HS-27A (cell line): Measurements from ENCODE around the gene OR51M1.
A peak's percentile ranks its signal among the peaks of the same experiment; 100 is the strongest.
"Not testable (repeated sequence)": the region's sequence is repeated elsewhere in the genome, so short reads cannot be mapped to it uniquely, and the experiment has no call there.

ENCODE experiments used
- DNase-seq: peaks from one replicate; pipeline ENCODE4 v3.0.0-alpha.2; 2012; ENCODE audit warnings: low read depth, missing footprints

OR51M1 gene, protein sequence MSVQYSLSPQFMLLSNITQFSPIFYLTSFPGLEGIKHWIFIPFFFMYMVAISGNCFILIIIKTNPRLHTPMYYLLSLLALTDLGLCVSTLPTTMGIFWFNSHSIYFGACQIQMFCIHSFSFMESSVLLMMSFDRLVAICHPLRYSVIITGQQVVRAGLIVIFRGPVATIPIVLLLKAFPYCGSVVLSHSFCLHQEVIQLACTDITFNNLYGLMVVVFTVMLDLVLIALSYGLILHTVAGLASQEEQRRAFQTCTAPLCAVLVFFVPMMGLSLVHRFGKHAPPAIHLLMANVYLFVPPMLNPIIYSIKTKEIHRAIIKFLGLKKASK

DNA sequence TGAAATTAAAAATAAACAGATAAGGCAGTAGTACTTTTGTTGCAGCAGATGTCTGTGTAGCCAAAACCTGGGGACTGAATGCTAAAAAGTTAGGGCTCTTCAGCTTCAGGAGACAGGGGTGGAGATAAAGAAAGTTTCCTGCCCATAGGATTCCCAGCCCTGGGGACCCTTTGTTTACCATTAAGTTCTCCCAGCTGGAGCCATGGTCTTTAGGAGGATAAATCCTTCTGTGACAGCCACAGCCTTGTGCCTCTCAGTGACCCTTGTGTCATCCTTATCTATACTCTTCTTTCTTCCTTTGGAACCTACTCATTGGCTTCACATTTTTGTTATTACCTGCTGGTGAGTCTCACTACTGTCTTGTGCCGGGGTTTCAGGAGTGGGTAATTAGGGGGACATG, at the start of gene OR51M1:
OR51M1 (plus strand) TSS at position 237 of the 400 bp plus-strand sequence. CDS start 5,587 bp downstream, outside the sequence.
- DNase-seq, result no peak

DNA sequence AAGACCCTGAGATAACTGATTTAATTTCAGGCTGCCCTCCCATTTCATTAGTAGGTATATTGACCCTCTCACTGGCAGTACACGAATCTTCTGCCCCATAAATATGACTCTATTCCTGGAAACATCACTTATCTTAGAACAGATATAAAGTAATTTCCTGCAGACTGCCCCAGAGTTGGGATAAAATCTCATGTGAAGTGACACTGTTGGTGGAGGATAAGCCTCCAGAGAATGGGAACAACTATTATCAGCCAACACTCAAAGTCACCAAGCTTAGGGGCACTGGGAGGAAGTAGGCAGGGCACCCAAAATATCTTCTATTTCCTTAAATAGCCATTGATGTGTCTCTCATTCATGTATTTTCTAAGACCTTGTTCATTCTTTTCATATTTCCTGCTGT, 48.4 kb upstream of the OR51M1 start:
- no peak for DNase-seq

DNA sequence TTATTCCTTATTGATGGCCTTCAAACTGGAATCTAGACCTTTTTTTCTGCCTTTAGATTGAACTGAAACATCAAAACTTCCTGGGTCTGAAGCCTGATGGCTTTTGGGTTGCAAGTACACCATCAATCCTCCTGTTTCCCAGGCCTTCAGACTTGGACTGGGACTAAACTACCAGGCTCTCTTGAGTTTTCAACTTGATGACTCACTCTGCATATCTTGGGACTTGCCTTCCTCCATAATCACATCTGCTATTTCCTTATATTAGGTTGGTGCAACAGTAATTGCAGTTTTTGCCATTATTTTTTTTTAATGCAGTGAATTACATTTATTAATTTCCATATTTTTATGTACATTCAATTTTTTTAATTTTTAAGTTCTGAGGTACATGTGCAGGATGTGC, 47.3 kb upstream of the OR51M1 start:
- DNase-seq, result no peak

DNA sequence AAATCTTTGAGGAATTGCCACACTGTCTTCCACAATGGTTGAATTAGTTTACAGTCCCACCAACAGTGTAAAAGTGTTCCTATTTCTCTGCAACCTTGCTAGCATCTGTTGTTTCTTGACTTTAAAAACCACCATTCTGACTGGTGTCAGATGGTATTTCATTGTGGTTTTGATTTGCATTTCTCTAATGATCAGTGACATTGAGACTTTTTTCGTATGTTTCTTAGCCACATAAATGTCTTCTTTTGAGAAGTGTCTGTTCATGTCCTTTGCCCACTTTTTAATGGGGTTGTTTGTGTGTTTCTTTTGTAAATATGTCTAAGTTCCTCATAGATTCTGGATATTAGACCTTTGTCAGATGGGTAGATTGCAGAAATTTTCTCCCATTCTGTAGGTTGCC, 46.4 kb upstream of the OR51M1 start:
- not testable (repeated sequence) for DNase-seq

DNA sequence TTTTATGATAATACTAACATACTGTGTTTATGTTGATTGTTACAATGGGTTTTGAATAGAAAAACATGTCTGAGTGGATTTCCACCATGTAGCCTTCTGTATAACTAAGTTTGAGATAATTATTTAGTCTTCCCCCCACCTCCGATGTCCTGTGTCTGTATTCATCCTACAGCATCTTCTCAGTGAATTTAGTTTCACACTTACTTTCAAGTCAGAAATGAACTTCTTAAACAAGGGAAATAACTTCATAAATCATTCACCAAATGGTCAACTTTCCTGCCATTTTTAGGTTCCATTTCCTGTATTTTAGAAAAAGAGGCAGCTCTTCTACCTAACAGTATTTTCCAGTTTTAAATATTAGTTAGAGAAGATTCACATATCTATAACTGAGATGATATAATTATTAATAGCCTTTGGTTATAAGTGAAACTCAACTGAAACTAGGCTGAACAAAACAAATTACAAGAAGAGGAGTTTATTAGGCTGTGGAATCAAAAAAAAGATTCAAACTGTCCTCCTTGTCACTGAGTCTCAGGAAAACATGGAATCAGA, 43.8 kb upstream of the OR51M1 start:
- no peak for DNase-seq

DNA sequence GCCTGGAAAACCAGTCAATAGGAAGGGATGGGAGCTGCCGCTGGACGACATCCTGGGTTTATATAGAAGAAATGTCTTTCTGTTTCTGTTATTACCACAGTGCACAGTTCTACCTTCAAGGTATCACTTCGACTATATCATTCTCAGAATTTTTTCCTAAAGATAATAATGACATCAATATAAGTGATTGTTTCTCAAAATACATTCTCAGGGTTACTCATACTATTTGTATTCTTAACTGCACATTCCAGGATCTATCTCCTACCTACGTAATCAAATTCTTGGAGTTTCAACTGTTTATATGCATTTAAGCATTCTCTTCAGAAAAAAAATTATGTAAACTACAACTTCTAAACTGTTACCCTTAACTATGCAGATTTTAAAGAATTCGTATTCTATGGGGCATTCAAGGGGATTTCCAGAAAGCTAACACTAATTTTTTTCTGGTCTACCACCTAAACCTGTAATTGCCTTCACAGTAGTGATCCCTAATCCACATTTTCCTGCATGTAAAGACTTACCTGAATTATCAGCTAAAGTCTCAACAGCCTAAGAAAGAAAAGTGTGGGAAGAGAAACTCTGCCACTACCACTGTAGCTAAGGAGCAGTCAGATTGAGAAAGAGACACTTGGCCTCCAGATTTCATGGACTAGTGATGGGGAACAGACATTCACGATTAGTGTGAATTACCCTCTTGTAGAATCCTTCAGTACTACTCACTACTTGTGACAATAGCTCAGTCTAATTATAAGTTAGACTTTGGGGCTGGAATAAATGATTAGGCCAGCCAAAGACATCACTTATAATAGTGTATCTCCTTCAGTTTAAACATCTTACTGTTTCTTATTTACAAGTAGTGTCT, 39.9 kb upstream of the OR51M1 start, which contains the start of gene OR51B5:
OR51B5 (minus strand) TSS at position 51 of the 862 bp plus-strand sequence; CDS start at position 51, 0 bp downstream.
- no peak for DNase-seq

DNA sequence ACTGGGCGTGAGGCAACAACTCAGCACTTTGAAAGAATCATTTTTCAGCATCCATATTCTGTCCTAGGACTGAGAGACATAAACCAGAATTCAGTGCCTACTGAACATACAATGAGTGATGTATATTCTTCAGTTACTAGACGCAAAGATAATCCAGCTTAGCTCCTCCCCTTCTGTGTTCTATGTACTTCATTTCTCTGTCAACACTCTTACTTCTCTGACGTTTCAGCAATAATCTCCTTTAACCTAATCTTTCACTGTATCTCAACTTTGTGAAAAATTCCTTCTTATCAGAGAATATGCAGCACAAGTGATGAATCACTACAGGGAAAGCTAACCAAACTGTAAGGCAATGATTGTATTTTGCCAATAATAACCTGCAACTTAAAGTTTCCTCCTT, 37.8 kb upstream of the OR51M1 start:
- DNase-seq, result no peak

DNA sequence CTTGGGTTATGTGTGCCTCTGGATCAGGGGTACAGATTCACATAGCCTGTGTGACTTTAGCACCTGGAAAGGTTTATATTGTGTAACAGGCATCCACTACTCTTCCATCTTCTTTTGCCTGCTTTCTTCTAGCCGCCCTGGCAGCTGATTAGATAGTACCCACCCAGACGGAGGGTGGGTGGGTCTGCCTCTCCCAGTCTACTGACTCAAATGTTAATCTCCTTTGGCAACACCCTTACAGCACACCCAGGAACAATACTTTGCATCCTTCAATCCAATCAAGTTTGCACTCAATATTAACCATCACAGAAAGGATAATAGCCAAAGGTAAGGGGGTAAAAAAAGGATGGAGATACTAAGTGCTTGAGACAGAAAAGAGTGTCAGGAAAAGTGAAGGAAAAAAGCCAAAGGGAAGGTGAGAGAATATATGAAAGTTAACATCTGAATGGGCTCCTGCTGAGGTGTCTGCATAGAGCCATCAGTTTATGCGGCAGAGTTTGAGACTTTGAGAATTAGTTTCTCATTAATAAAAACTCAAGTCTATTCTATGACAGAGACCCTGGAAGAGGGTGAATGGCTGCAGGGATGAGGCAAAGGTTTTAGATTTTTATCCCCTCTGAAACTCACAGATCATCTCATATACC, 34.9 kb upstream of the OR51M1 start:
- no peak for DNase-seq

DNA sequence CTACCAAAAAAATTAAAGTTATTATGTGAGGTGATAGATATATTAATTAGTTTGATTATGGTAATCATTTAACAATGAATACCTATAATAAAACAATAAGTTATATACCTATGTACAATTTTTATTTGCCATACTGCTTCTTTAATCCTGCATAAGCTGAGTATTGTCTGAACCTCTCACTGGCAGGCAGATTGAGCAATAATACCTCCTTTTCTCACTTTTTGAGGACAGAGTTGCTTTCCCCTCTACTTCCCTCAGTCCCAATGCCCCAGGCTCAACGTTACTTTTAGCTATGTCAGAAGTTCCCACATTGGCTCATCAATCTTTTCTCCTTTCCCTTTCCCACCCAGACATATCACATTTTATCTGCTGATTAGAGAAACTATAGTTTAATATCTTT, 34.1 kb upstream of the OR51M1 start:
- no peak for DNase-seq

DNA sequence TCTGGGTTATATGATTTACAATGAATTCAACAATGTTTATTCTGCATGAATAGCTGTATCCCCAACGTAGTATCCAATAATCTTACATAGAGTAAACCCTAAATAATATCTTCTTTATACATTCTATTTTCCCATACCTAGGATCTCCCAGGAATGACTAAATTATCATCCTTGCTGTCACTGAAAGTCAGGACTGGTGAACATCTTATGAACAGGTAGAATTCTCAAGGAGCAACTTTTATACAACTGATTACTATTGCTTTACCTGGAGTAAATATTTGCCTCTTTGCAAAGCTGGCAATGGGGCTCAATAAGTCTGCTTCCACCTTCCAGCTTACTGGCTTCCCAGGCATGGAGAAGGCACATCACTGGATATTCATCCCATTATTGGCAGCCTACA, 32.4 kb upstream of the OR51M1 start, which contains the start of gene OR51B6:
OR51B6 (plus strand) TSS at position 301 of the 400 bp plus-strand sequence; CDS start at position 301, 0 bp downstream.
- DNase-seq, result no peak

DNA sequence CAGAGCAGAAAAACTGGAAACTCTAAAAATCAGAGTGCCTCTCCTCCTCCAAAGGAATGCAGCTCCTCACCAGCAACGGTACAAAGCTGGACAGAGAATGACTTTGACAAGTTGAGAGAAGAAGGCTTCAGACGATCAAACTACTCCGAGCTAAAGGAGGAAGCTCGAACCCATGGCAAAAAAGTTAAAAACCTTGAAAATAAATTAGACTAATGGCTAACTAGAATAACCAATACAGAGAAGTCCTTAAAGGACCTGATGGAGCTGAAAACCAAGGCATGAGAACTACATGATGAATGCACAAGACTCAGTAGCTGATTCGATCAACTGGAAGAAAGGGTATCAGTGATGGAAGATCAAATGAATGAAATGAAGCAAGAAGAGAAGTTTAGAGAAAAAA, 27.6 kb upstream of the OR51M1 start:
- DNase-seq, result not testable (repeated sequence)

DNA sequence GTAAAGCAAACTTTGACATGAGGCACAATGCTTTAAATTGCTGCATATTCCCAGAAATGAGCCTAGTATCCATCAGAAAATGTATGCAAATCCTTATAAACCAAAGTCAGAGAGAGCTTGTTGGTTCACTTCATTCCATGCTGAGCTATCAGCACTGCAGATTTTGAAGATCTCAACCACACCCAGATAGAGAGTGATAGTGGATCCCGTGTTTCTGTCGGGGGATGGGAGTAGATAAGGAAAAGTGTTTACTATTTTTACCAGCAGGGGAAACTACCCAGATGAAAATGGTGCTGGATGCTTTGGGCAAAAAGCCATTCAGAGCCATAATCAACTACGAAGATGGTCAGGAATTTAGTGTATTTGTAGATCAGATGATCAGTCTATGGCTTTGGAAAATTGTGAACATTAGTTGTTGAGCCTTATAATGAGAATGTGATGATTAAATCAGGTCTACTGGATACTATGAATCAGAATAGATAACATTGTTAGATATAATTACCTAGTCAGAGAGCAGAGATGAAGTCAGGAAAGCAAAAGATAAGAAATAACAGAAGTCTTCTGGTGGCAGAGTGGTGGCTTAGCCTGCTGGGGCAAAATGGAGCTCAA, 21.5 kb upstream of the OR51M1 start:
- no peak for DNase-seq

DNA sequence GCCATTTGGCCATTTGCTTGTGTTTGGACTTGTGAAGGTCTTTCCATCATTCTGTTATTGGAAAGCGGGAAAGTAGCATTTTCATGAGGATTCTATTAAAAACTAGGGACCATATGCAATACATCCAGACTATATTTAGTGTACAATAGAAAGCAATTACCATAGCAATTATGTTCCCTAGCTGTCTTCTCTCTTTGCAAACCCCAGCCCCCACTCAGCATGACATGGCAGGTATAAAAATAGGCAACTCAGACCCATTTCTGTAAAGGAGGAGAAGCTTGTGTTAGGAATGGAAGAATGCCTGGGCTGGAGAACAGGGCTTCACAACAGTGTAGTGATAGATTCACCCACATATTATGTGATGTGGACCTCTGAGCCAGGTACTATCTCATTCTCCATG, 19.9 kb upstream of the OR51M1 start:
- DNase-seq, result no peak

DNA sequence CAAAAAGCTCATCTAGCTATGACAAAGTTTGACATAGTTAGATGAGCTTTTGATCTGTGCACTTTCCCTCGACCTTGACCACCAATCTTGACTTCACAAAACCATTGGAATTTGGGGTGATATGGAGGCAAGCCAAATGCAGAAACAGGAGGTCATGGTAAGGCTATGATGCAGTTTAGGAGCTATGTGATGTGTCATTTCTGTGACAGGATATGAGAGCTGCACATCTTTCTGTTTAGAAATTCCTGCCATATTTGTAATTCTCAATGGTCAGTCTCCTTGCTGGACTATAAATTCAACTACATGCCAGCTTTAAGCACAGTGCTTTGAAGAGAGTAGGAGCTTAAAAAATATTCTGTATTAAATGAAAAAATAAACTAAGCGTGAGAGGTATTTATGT, 19.4 kb upstream of the OR51M1 start:
- peak; percentile 97 for DNase-seq

DNA sequence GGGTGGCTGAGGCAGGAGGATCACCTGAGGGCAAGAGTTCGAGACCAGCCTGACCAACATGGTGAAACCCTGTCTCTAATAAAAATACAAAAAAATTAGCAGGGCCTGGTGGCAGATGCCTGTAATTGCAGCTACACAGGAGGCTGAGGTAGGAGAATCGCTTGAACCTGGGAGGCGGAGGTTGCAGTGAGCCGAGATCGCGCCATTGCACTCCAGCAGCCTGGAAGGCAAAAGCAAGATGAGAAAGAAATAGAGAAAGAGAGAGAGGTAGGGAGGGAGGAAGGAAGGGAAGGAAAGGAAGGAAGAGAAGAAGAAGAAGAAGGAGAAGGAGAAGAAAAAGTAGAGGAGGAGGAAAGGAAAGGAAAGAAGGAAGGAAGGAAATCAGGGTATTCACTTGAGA, 17.2 kb upstream of the OR51M1 start:
- not testable (repeated sequence) for DNase-seq

DNA sequence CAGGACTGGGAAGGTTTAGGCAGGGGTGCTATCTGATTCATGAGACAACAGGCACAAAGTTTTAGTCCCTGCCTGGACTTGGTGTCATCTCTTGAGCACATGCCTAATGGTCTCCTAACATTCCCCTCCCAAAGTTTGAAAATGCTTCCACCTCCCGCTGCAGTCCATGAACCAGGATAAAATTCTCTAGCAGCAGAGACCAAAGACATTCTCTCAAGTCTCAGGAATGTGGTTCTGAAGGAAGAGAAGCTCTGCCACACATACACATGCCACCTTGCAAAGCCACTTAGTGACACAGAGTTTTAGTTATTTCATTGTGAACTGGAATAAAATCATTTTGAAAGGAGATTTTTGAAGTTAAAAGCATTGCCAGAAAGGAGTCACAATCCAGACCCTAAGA, 16.8 kb upstream of the OR51M1 start:
- DNase-seq, result no peak

DNA sequence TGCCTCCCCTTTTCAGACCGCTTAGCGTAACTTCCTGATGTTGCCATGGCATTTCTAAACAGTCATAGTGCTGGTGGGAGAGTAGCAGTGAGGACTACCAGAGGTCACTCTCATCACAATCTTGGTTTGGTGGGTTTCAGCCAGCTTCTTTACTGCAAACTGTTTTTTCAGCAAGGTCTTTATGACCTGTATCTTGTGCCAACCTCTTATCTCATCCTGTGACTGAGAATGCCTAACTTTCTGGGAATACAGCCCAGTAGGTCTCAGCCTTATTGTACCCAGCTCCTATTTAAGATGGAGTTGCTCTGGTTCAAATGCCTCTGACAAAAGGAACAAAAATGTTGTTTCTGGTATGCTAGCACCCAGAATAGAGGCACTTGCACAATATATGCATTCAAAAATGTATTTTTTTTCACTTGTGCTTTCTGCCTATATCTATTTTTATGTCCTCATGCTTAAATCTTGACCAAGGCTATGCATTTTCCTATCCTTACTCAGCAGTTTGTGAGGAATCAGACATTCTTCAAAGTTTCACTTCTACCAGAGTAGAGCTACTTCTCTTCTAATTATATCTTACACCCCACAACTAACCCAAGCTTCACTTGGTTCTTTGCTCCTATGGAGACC, 16.1 kb upstream of the OR51M1 start:
- no peak for DNase-seq

DNA sequence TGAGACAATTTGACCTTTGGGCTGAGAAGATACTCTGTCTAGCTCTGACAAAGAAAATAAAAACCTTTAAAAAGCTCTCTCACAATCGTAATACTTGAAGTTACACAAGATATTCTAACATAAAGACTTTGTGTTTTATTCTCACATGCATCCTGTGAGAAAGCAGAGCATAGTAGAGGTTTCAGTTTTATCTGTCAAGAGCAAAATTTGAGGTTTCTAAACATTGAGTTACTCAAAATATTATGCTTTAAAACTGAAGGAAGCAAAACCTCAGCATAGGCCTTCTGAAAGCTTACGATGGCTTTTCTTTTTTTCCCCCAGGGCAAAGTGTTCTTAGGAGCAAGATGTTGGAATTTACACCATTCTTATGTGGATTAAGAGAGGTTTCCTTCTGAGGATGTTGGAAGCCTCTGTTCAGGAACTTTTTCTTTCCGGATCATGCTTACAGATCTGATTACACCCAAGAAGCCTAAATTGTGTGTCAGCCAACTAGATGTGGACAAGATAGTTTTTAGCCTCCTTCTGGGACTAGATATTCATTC, 15.0 kb upstream of the OR51M1 start:
- DNase-seq, result no peak

DNA sequence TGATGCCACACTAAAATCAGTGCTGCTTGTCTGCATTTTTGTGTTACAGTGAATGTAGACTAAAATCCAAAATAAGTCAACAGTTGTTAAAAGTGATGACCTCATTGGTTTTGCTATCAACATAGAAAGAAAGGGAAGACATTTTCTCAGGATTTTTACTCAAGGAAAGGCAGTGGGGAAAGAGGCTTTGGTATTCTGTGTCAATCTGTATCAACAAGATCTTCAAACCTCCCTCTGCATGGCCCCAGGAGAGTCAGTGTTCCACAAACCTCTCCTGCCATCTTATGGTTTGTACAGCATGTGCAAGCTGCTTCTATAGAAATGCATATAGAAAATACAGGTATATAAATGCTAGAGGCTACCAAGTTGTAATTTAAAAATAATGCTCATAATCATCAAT, 13.8 kb upstream of the OR51M1 start:
- DNase-seq, result no peak

DNA sequence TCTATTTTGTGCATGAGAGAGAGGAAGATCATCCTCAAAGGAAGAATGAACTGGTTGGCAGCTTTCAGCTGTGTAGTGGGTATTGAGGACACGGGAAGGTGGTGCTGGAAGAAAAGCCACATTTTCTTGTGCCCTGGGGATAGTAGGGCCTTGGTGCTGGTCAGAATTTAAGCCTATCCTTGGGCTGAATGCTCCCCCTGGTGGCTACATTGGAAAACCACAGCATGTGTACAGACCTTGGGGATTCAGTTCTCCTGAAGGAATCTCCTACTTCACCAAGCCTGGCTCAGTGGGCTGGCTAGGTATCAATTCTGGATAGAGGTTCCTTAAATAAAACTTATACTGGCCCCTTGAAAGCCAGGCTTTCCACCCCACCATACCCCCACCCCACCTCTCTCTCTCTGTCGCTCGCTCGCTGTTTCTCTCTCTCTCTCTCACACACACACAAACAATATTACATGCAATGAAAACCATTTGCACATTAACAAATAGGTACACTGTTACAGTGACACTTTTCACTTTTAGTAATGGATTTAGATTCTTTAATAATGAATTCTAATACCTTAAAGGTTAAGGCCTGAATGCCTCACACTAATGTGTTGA, 2.8 kb upstream of the OR51M1 start:
- no peak for DNase-seq

DNA sequence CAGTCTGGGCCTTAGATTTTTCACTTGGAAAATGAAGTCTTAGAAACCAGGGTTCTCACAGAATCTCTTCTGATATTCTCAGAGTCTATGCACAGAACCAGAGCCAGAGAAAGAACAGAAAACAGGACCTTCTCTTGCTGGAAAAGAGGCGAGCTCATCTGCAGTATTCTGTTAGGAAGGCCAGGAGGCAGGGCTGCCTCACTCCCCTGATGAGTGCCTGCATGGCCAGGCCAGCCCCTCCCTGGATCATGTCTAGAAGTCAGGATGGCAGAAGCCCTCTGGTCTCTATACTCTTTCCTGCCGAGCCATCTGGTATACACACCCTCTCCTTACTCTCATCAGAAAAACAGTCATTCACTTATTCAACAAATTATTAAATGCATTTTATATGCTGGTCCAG, 723 bp downstream of the OR51M1 start:
- DNase-seq, result no peak
